Measurements from ENCODE around the gene CEP112. TPM values are rescaled to one million over a fixed set of nuclear protein-coding genes. Genes with fewer than 3 reads are reported as not detected.
"Not testable (repeated sequence)": the region's sequence is repeated elsewhere in the genome, so short reads cannot be mapped to it uniquely, and the experiment has no call there.

CEP112 gene
- polyA plus RNA-seq, 1 donor (not counting 4 experiments of a cell fraction or from before 2014, with no cell fraction given), result 2.6 TPM

- FAIRE-seq, result no peak
- H3K9me3 ChIP-seq (ENCODE audit: control insufficient read depth, low read depth, low read length), result no peaks in the 10 kb centered on the region
- no peak for DNase-seq (ENCODE audit: low read depth, low spot score)
- peaks cover 6% of the 10 kb centered on the region for H3K4me1 ChIP-seq (ENCODE audit: control insufficient read depth, extremely low read depth, insufficient read depth, low read length)
- H3K36me3 ChIP-seq (ENCODE audit: control insufficient read depth in 2 of 2, extremely low read depth in 1 of 2, insufficient read depth in 2 of 2, low read length in 2 of 2), result no peaks in the 10 kb centered on the region
- H3K9me1 ChIP-seq (ENCODE audit: control insufficient read depth, extremely low read depth, insufficient read depth, low read length), result no peaks in the 10 kb centered on the region
- H3K4me3 ChIP-seq (ENCODE audit: control insufficient read depth in 2 of 3, extremely low read depth in 1 of 3, insufficient read depth in 2 of 3, low read depth in 1 of 3, low read length in 3 of 3), result no peak overlapping the region
- H3K27me3 ChIP-seq (ENCODE audit: control insufficient read depth, extremely low read depth, insufficient read depth, low read length), result no peaks in the 10 kb centered on the region
- no peak overlapping the region for H2AFZ ChIP-seq (ENCODE audit: control insufficient read depth, low read length)
- no peak overlapping the region for H3K27ac ChIP-seq (ENCODE audit: control insufficient read depth, insufficient read depth, low read length)
- no peaks in the 10 kb centered on the region for H3K79me2 ChIP-seq (ENCODE audit: control insufficient read depth, insufficient read depth, low read length)
- H3K9ac ChIP-seq (ENCODE audit: control insufficient read depth, extremely low read depth, insufficient read depth, low read length), result no peak overlapping the region
- no peaks in the 10 kb centered on the region for H4K20me1 ChIP-seq (ENCODE audit: control insufficient read depth, extremely low read depth, insufficient read depth, low read length)
- no peak overlapping the region for H3K4me2 ChIP-seq (ENCODE audit: control insufficient read depth, extremely low read depth, insufficient read depth, low read depth, low read length)
- dilution Hi-C loops (cut with MboI; ENCODE audit: extremely low pct_ligation_motif_present, low sequenced_read_pairs), result no loop called here
- TF ChIP-seq CTCF (optimal IDR thresholded peaks at IDR 0.05 in 1 of 3, IDR thresholded peaks at IDR 0.05 in 1 of 3, conservative IDR thresholded peaks at IDR 0.05 in 1 of 3; ENCODE audit: extremely low read depth in 1 of 3, insufficient read depth in 2 of 3, low read length in 3 of 3) (no peak), EZH2 (IDR thresholded peaks at IDR 0.05; ENCODE audit: low read length) (no peak)
Measured at GRCh38 chr17:65737451-65737850, 454.5 kb downstream of the CEP112 start.

GRCh38 chr17:65733314-65733713 lies 458.6 kb downstream of the CEP112 start:
- DNase-seq (ENCODE audit: low read depth, low spot score) (no peak), FAIRE-seq (no peak)
- Histone ChIP-seq H3K27me3 (ENCODE audit: control insufficient read depth, extremely low read depth, insufficient read depth, low read length) (no peaks in the 10 kb centered on the region), H3K4me3 (ENCODE audit: control insufficient read depth in 2 of 3, extremely low read depth in 1 of 3, insufficient read depth in 2 of 3, low read depth in 1 of 3, low read length in 3 of 3) (no peak overlapping the region), H3K9me3 (ENCODE audit: control insufficient read depth, low read depth, low read length) (no peaks in the 10 kb centered on the region), H4K20me1 (ENCODE audit: control insufficient read depth, extremely low read depth, insufficient read depth, low read length) (no peaks in the 10 kb centered on the region), H3K9me1 (ENCODE audit: control insufficient read depth, extremely low read depth, insufficient read depth, low read length) (no peaks in the 10 kb centered on the region), H3K27ac (ENCODE audit: control insufficient read depth, insufficient read depth, low read length) (no peak overlapping the region), H3K79me2 (ENCODE audit: control insufficient read depth, insufficient read depth, low read length) (no peaks in the 10 kb centered on the region), H3K4me1 (ENCODE audit: control insufficient read depth, extremely low read depth, insufficient read depth, low read length) (no peaks in the 10 kb centered on the region), H3K9ac (ENCODE audit: control insufficient read depth, extremely low read depth, insufficient read depth, low read length) (no peak overlapping the region), H3K4me2 (ENCODE audit: control insufficient read depth, extremely low read depth, insufficient read depth, low read depth, low read length) (no peak overlapping the region), H3K36me3 (ENCODE audit: control insufficient read depth in 2 of 2, extremely low read depth in 1 of 2, insufficient read depth in 2 of 2, low read length in 2 of 2) (no peaks in the 10 kb centered on the region), H2AFZ (ENCODE audit: control insufficient read depth, low read length) (no peak overlapping the region)
- no peak for TF ChIP-seq CTCF (optimal IDR thresholded peaks at IDR 0.05 in 1 of 3, IDR thresholded peaks at IDR 0.05 in 1 of 3, conservative IDR thresholded peaks at IDR 0.05 in 1 of 3; ENCODE audit: extremely low read depth in 1 of 3, insufficient read depth in 2 of 3, low read length in 3 of 3)
- no peak for TF ChIP-seq EZH2 (IDR thresholded peaks at IDR 0.05; ENCODE audit: low read length)
- dilution Hi-C loops (cut with MboI; ENCODE audit: extremely low pct_ligation_motif_present, low sequenced_read_pairs), result no loop called here

- H3K27me3 ChIP-seq (ENCODE audit: control insufficient read depth, extremely low read depth, insufficient read depth, low read length); FAIRE-seq; DNase-seq (ENCODE audit: low read depth, low spot score); H2AFZ ChIP-seq (ENCODE audit: control insufficient read depth, low read length); H3K79me2 ChIP-seq (ENCODE audit: control insufficient read depth, insufficient read depth, low read length); H3K4me2 ChIP-seq (ENCODE audit: control insufficient read depth, extremely low read depth, insufficient read depth, low read depth, low read length); H3K36me3 ChIP-seq (ENCODE audit: control insufficient read depth in 2 of 2, extremely low read depth in 1 of 2, insufficient read depth in 2 of 2, low read length in 2 of 2); H4K20me1 ChIP-seq (ENCODE audit: control insufficient read depth, extremely low read depth, insufficient read depth, low read length); H3K4me1 ChIP-seq (ENCODE audit: control insufficient read depth, extremely low read depth, insufficient read depth, low read length); H3K9ac ChIP-seq (ENCODE audit: control insufficient read depth, extremely low read depth, insufficient read depth, low read length); H3K27ac ChIP-seq (ENCODE audit: control insufficient read depth, insufficient read depth, low read length); H3K4me3 ChIP-seq (ENCODE audit: control insufficient read depth in 2 of 3, extremely low read depth in 1 of 3, insufficient read depth in 2 of 3, low read depth in 1 of 3, low read length in 3 of 3); dilution Hi-C loops (cut with MboI; ENCODE audit: extremely low pct_ligation_motif_present, low sequenced_read_pairs); H3K9me1 ChIP-seq (ENCODE audit: control insufficient read depth, extremely low read depth, insufficient read depth, low read length); H3K9me3 ChIP-seq (ENCODE audit: control insufficient read depth, low read depth, low read length): not testable (repeated sequence)
Measured at GRCh38 chr17:65732667-65733066, 459.3 kb downstream of the CEP112 start.

Data from keratinocyte (primary cell).